HG03175 (cell line): Measurements from ENCODE around the gene FJX1.

ENCODE experiments used
- ATAC-seq: cut with Tn5 transposase; IDR thresholded peaks from one replicate; pipeline ENCODE4 v1.9.1; 2021; ENCODE audit warnings: mild to moderate bottlenecking, moderate library complexity; ENCODE audit not compliant: unreplicated experiment

FJX1 gene

GRCh38 chr11:35617687-35618496 lies at the start of gene FJX1:
FJX1 (plus strand) TSS chr11:35618460; CDS start chr11:35618637, 177 bp downstream.
- ATAC-seq, result peak; percentile 27

GRCh38 chr11:35571696-35572095 lies 46.6 kb upstream of the FJX1 start:
- ATAC-seq, result no peak

GRCh38 chr11:35579557-35580396 lies 38.5 kb upstream of the FJX1 start:
- ATAC-seq, result no peak

GRCh38 chr11:35580397-35580781 lies 37.9 kb upstream of the FJX1 start:
- no peak for ATAC-seq

GRCh38 chr11:35582033-35582432 lies 36.2 kb upstream of the FJX1 start:
- ATAC-seq, result no peak

- ATAC-seq, result no peak
Observed at GRCh38 chr11:35583126-35583525, 35.1 kb upstream of the FJX1 start.

- ATAC-seq, result no peak
Observed at GRCh38 chr11:35583843-35584242, 34.4 kb upstream of the FJX1 start.

GRCh38 chr11:35584321-35584720 lies 33.9 kb upstream of the FJX1 start:
- ATAC-seq, result no peak

- no peak for ATAC-seq
Observed at GRCh38 chr11:35585416-35585815, 32.8 kb upstream of the FJX1 start.

- ATAC-seq, result no peak
Observed at GRCh38 chr11:35586222-35586621, 32.0 kb upstream of the FJX1 start.

- ATAC-seq, result no peak
Observed at GRCh38 chr11:35587972-35588371, 30.3 kb upstream of the FJX1 start.

- ATAC-seq, result no peak
Observed at GRCh38 chr11:35588627-35589026, 29.6 kb upstream of the FJX1 start.

- ATAC-seq, result no peak
Observed at GRCh38 chr11:35589281-35589680, 29.0 kb upstream of the FJX1 start.

- no peak for ATAC-seq
Observed at GRCh38 chr11:35590412-35590811, 27.8 kb upstream of the FJX1 start.

- no peak for ATAC-seq
Observed at GRCh38 chr11:35593143-35593542, 25.1 kb upstream of the FJX1 start.

- no peak for ATAC-seq
Observed at GRCh38 chr11:35594680-35595079, 23.6 kb upstream of the FJX1 start.

GRCh38 chr11:35598254-35599125 lies 19.8 kb upstream of the FJX1 start:
- peak; percentile 39 for ATAC-seq

- ATAC-seq, result no peak
Observed at GRCh38 chr11:35600331-35600838, 17.9 kb upstream of the FJX1 start.

GRCh38 chr11:35602160-35602793 lies 16.0 kb upstream of the FJX1 start:
- ATAC-seq, result no peak

- ATAC-seq, result no peak
Observed at GRCh38 chr11:35602979-35603378, 15.3 kb upstream of the FJX1 start.
